ENCODE results near the gene LMO4.

DNA sequence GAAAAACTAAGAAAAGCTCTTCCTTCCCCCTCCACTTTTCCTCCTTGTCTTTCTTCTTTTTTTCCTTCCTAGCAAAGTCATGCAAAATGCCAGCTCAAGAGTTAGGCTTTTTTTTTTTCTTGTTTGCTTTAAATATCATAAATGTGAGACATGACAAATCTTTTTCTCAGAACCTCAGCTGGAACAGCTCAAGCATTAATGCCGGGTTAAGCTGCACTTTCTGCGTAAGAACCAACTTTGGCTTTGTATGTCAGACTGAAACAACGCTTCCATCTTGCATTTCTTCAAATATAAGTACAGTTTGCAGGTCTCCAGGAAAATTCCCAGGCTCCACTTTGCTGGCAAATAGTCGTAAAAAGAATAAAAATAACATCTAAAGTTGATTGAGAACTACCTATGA, 20.7 kb upstream of the LMO4 start:
- TF ChIP-seq, protein P1, sequence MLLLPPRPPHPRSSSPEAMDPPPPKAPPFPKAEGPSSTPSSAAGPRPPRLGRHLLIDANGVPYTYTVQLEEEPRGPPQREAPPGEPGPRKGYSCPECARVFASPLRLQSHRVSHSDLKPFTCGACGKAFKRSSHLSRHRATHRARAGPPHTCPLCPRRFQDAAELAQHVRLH (CRISPR knock-in tag; IDR thresholded peaks at IDR 0.05; ENCODE audit: borderline replicate concordance, low read depth): no peak
- no peak for TF ChIP-seq AHR (CRISPR knock-in tag; IDR thresholded peaks at IDR 0.05)
- no peak for TF ChIP-seq SMC3 (IDR thresholded peaks at IDR 0.05; ENCODE audit: low read length)
- TF ChIP-seq, protein P2, sequence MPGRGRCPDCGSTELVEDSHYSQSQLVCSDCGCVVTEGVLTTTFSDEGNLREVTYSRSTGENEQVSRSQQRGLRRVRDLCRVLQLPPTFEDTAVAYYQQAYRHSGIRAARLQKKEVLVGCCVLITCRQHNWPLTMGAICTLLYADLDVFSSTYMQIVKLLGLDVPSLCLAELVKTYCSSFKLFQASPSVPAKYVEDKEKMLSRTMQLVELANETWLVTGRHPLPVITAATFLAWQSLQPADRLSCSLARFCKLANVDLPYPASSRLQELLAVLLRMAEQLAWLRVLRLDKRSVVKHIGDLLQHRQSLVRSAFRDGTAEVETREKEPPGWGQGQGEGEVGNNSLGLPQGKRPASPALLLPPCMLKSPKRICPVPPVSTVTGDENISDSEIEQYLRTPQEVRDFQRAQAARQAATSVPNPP (CRISPR knock-in tag; IDR thresholded peaks at IDR 0.05): no peak
- TF ChIP-seq FOXM1 (CRISPR knock-in tag; IDR thresholded peaks at IDR 0.05): no peak
- no peak for TF ChIP-seq ZNF232 (CRISPR knock-in tag; IDR thresholded peaks at IDR 0.05; ENCODE audit: borderline replicate concordance)
